ENCODE results near the gene C15orf61. TPM values are rescaled to one million over a fixed set of nuclear protein-coding genes. Genes with fewer than 3 reads are reported as not detected.

The C15orf61 gene
- total and polyA plus RNA-seq, 2 donors (not counting 1 experiment from before 2014, with no cell fraction given): 6.1 to 6.3 TPM

GRCh38 chr15:67578020-67578600 is 57.2 kb downstream of the C15orf61 start:
- Mint-ChIP-seq H3K4me3 (no peak overlapping the region), H3K27me3 (no peaks in the 10 kb centered on the region), H3K27ac (no peak overlapping the region), H3K9me3 (ENCODE audit: insufficient read depth) (no peaks in the 10 kb centered on the region), H3K4me1 (peaks cover 3% of the 10 kb centered on the region)
- no peaks in the 10 kb centered on the region for H3K9me3 ChIP-seq (ENCODE audit: control extremely low read depth in 1 of 3, control insufficient read depth in 2 of 3, insufficient read depth in 1 of 3, low read length in 2 of 3)
- H4K20me1 ChIP-seq (ENCODE audit: control insufficient read depth, insufficient read depth, low read length, poor library complexity, severe bottlenecking): no peaks in the 10 kb centered on the region
- ATAC-seq (ENCODE audit: low read depth): no peak
- no peaks in the 10 kb centered on the region for H3K79me2 ChIP-seq (ENCODE audit: control insufficient read depth, insufficient read depth, low read length)
- 94% methylated on average over 2 of the region's 4 CpGs for WGBS (ENCODE audit: insufficient coverage)
- peaks cover 0 to 1% of the 10 kb centered on the region in 2 experiments for H3K36me3 ChIP-seq (replicated peaks in 1 of 2; ENCODE audit: control extremely low read depth in 1 of 2, control insufficient read depth in 1 of 2, extremely low read depth in 1 of 2, insufficient read depth in 2 of 2, low read length in 1 of 2)
- POLR2A ChIA-PET: no interaction called here
- H3K4me1 ChIP-seq (ENCODE audit: control insufficient read depth in 2 of 2, insufficient read depth in 2 of 2, low read length in 2 of 2): no peaks in the 10 kb centered on the region
- TF ChIP-seq EZH2 (IDR thresholded peaks at IDR 0.05; ENCODE audit: borderline replicate concordance, insufficient read depth, low read depth, low read length, poor library complexity, severe bottlenecking) (no peak), CTCF (IDR thresholded peaks at IDR 0.05) (no peak)
- H3K4me3 ChIP-seq (ENCODE audit: control extremely low read depth in 1 of 5, extremely low read depth in 1 of 5, insufficient read depth in 1 of 5, low read depth in 2 of 5, low read length in 4 of 5): no peak overlapping the region
- no peak overlapping the region for H3K27ac ChIP-seq (ENCODE audit: low read length in 2 of 2)
- H3K27me3 ChIP-seq (replicated peaks in 1 of 4; ENCODE audit: control extremely low read depth in 1 of 4, control insufficient read depth in 3 of 4, insufficient read depth in 4 of 4, low read length in 3 of 4): no peaks in the 10 kb centered on the region
- H2AFZ ChIP-seq (ENCODE audit: insufficient read depth, low read depth, low read length, poor library complexity, severe bottlenecking): no peak overlapping the region
- DNase-seq: no peak
- CTCF ChIA-PET: interaction anchor here (0.5 kb wide), 1 partner anchor 47 kb away, joined by 3 read pairs; no protein-coding TSS in a partner anchor
- intact Hi-C loops (cut with micrococcal nuclease): no loop called here
- no peak overlapping the region for H3K4me2 ChIP-seq (replicated peaks; ENCODE audit: low read depth, low read length, poor library complexity, severe bottlenecking)
- H3K9ac ChIP-seq (ENCODE audit: low read length): no peak overlapping the region

GRCh38 chr15:67579164-67579563 is 58.2 kb downstream of the C15orf61 start:
- intact Hi-C loops (cut with micrococcal nuclease): no loop called here
- TF ChIP-seq EZH2 (IDR thresholded peaks at IDR 0.05; ENCODE audit: borderline replicate concordance, insufficient read depth, low read depth, low read length, poor library complexity, severe bottlenecking) (no peak), CTCF (IDR thresholded peaks at IDR 0.05) (no peak)
- H2AFZ ChIP-seq (ENCODE audit: insufficient read depth, low read depth, low read length, poor library complexity, severe bottlenecking): no peak overlapping the region
- H3K9me3 Mint-ChIP-seq (ENCODE audit: insufficient read depth): no peaks in the 10 kb centered on the region
- H3K27ac Mint-ChIP-seq: no peak overlapping the region
- H3K9me3 ChIP-seq (ENCODE audit: control extremely low read depth in 1 of 3, control insufficient read depth in 2 of 3, insufficient read depth in 1 of 3, low read length in 2 of 3): no peaks in the 10 kb centered on the region
- H3K9ac ChIP-seq (ENCODE audit: low read length): no peak overlapping the region
- H4K20me1 ChIP-seq (ENCODE audit: control insufficient read depth, insufficient read depth, low read length, poor library complexity, severe bottlenecking): no peaks in the 10 kb centered on the region
- DNase-seq: no peak
- no peak for ATAC-seq (ENCODE audit: low read depth)
- no peak overlapping the region for H3K4me3 ChIP-seq (ENCODE audit: control extremely low read depth in 1 of 5, extremely low read depth in 1 of 5, insufficient read depth in 1 of 5, low read depth in 2 of 5, low read length in 4 of 5)
- H3K36me3 ChIP-seq (replicated peaks in 1 of 2; ENCODE audit: control extremely low read depth in 1 of 2, control insufficient read depth in 1 of 2, extremely low read depth in 1 of 2, insufficient read depth in 2 of 2, low read length in 1 of 2): peaks cover 0 to 1% of the 10 kb centered on the region in 2 experiments
- CTCF ChIA-PET: no interaction called here
- WGBS (ENCODE audit: insufficient coverage): 100% methylated on average over 2 of the region's 5 CpGs
- H3K27me3 ChIP-seq (replicated peaks in 1 of 4; ENCODE audit: control extremely low read depth in 1 of 4, control insufficient read depth in 3 of 4, insufficient read depth in 4 of 4, low read length in 3 of 4): no peaks in the 10 kb centered on the region
- H3K4me2 ChIP-seq (replicated peaks; ENCODE audit: low read depth, low read length, poor library complexity, severe bottlenecking): no peak overlapping the region
- POLR2A ChIA-PET: no interaction called here
- no peaks in the 10 kb centered on the region for H3K4me1 ChIP-seq (ENCODE audit: control insufficient read depth in 2 of 2, insufficient read depth in 2 of 2, low read length in 2 of 2)
- peaks cover 1% of the 10 kb centered on the region for H3K4me1 Mint-ChIP-seq
- no peak overlapping the region for H3K27ac ChIP-seq (ENCODE audit: low read length in 2 of 2)
- no peak overlapping the region for H3K4me3 Mint-ChIP-seq
- H3K27me3 Mint-ChIP-seq: no peaks in the 10 kb centered on the region
- no peaks in the 10 kb centered on the region for H3K79me2 ChIP-seq (ENCODE audit: control insufficient read depth, insufficient read depth, low read length)

Other genes starting within 250 kb of the C15orf61 start
- 40.0 and 47.1 TPM in 2 replicates for gene MAP2K5, start 21.6 kb downstream of the C15orf61 start, total RNA-seq
- gene MAP2K5, start 21.6 kb downstream of the C15orf61 start, polyA plus RNA-seq: 10.1 and 11.1 TPM in 2 replicates

Measured in B cell (primary cell).